ENCODE results near the gene CKAP2L. TPM values are rescaled to one million over a fixed set of nuclear protein-coding genes. Genes with fewer than 3 reads are reported as not detected.
"Not testable (repeated sequence)": the region's sequence is repeated elsewhere in the genome, so short reads cannot be mapped to it uniquely, and the experiment has no call there.

CKAP2L gene
- polyA plus RNA-seq, 1 donor from 2014 or later, result 0.78 TPM

GRCh38 chr2:112708968-112709367 is 55.4 kb downstream of the CKAP2L start:
- TF ChIP-seq RAD21 (conservative IDR thresholded peaks at IDR 0.05) (no peak), POLR2AphosphoS5 (IDR thresholded peaks at IDR 0.05) (no peak), MXI1 (conservative IDR thresholded peaks at IDR 0.05; ENCODE audit: poor library complexity, severe bottlenecking) (no peak), TAF1 (IDR thresholded peaks at IDR 0.05; ENCODE audit: low read depth) (no peak), EZH2 (IDR thresholded peaks at IDR 0.05; ENCODE audit: borderline replicate concordance, insufficient read depth, low read length, poor library complexity, severe bottlenecking) (no peak), SMC3 (conservative IDR thresholded peaks at IDR 0.05; ENCODE audit: poor library complexity) (no peak), CTCF (IDR thresholded peaks at IDR 0.05; ENCODE audit: poor library complexity, severe bottlenecking) (no peak), EP300 (conservative IDR thresholded peaks at IDR 0.05; ENCODE audit: poor library complexity, severe bottlenecking) (no peak)
- Histone ChIP-seq H3K9me2 (ENCODE audit: insufficient read depth, low read length) (no peaks in the 10 kb centered on the region), H3K9me3 (ENCODE audit: low read length) (no peaks in the 10 kb centered on the region), H3K79me2 (replicated peaks; ENCODE audit: insufficient read depth, low read length) (no peaks in the 10 kb centered on the region), H3K9ac (ENCODE audit: low read length) (no peak overlapping the region), H3F3A (ENCODE audit: insufficient read depth, low read length, poor library complexity, severe bottlenecking) (no peaks in the 10 kb centered on the region), H4K20me1 (ENCODE audit: insufficient read depth) (no peaks in the 10 kb centered on the region), H2AFZ (ENCODE audit: low read depth, low read length) (no peak overlapping the region), H3K27ac (ENCODE audit: low read length) (no peak overlapping the region), H3K4me3 (ENCODE audit: low read length) (no peak overlapping the region), H3K36me3 (ENCODE audit: insufficient read depth, low read length) (no peaks in the 10 kb centered on the region), H3K27me3 (ENCODE audit: insufficient read depth, low read depth, low read length) (no peaks in the 10 kb centered on the region), H3K4me2 (ENCODE audit: low read length) (no peak overlapping the region)

GRCh38 chr2:112706947-112707346 is 57.5 kb downstream of the CKAP2L start:
- not testable (repeated sequence) for H3K36me3 ChIP-seq (ENCODE audit: insufficient read depth, low read length); H3K9ac ChIP-seq (ENCODE audit: low read length); H3K27ac ChIP-seq (ENCODE audit: low read length); H3K9me3 ChIP-seq (ENCODE audit: low read length); H3K4me3 ChIP-seq (ENCODE audit: low read length); H3F3A ChIP-seq (ENCODE audit: insufficient read depth, low read length, poor library complexity, severe bottlenecking); H3K4me2 ChIP-seq (ENCODE audit: low read length); H4K20me1 ChIP-seq (ENCODE audit: insufficient read depth); H2AFZ ChIP-seq (ENCODE audit: low read depth, low read length); H3K9me2 ChIP-seq (ENCODE audit: insufficient read depth, low read length); H3K27me3 ChIP-seq (ENCODE audit: insufficient read depth, low read depth, low read length); H3K79me2 ChIP-seq (replicated peaks; ENCODE audit: insufficient read depth, low read length)

GRCh38 chr2:112706170-112706664 is 58.2 kb downstream of the CKAP2L start:
- H3F3A ChIP-seq (ENCODE audit: insufficient read depth, low read length, poor library complexity, severe bottlenecking), result no peaks in the 10 kb centered on the region
- H3K36me3 ChIP-seq (ENCODE audit: insufficient read depth, low read length), result no peaks in the 10 kb centered on the region
- H3K4me2 ChIP-seq (ENCODE audit: low read length), result no peak overlapping the region
- no peak overlapping the region for H3K4me3 ChIP-seq (ENCODE audit: low read length)
- H3K27ac ChIP-seq (ENCODE audit: low read length), result no peak overlapping the region
- TF ChIP-seq EP300 (conservative IDR thresholded peaks at IDR 0.05; ENCODE audit: poor library complexity, severe bottlenecking) (no peak), MXI1 (conservative IDR thresholded peaks at IDR 0.05; ENCODE audit: poor library complexity, severe bottlenecking) (no peak)
- no peaks in the 10 kb centered on the region for H3K27me3 ChIP-seq (ENCODE audit: insufficient read depth, low read depth, low read length)
- no peaks in the 10 kb centered on the region for H3K9me3 ChIP-seq (ENCODE audit: low read length)
- H3K9me2 ChIP-seq (ENCODE audit: insufficient read depth, low read length), result no peaks in the 10 kb centered on the region
- H4K20me1 ChIP-seq (ENCODE audit: insufficient read depth), result no peaks in the 10 kb centered on the region
- no peak overlapping the region for H3K9ac ChIP-seq (ENCODE audit: low read length)
- H3K79me2 ChIP-seq (replicated peaks; ENCODE audit: insufficient read depth, low read length), result no peaks in the 10 kb centered on the region
- H2AFZ ChIP-seq (ENCODE audit: low read depth, low read length), result no peak overlapping the region

- Histone ChIP-seq H3K9me3 (ENCODE audit: low read length) (no peaks in the 10 kb centered on the region), H4K20me1 (ENCODE audit: insufficient read depth) (no peaks in the 10 kb centered on the region), H3K79me2 (replicated peaks; ENCODE audit: insufficient read depth, low read length) (no peaks in the 10 kb centered on the region), H3K27ac (ENCODE audit: low read length) (no peak overlapping the region), H3K9ac (ENCODE audit: low read length) (no peak overlapping the region), H3K36me3 (ENCODE audit: insufficient read depth, low read length) (no peaks in the 10 kb centered on the region), H3K4me2 (ENCODE audit: low read length) (no peak overlapping the region), H2AFZ (ENCODE audit: low read depth, low read length) (no peak overlapping the region), H3K27me3 (ENCODE audit: insufficient read depth, low read depth, low read length) (no peaks in the 10 kb centered on the region), H3K4me3 (ENCODE audit: low read length) (no peak overlapping the region), H3K9me2 (ENCODE audit: insufficient read depth, low read length) (no peaks in the 10 kb centered on the region), H3F3A (ENCODE audit: insufficient read depth, low read length, poor library complexity, severe bottlenecking) (no peaks in the 10 kb centered on the region)
- TF ChIP-seq POLR2AphosphoS5 (IDR thresholded peaks at IDR 0.05), result no peak
- TF ChIP-seq TAF1 (IDR thresholded peaks at IDR 0.05; ENCODE audit: low read depth), result no peak
- no peak for TF ChIP-seq REST (IDR thresholded peaks at IDR 0.05; ENCODE audit: borderline replicate concordance)
- no peak for TF ChIP-seq SMC3 (conservative IDR thresholded peaks at IDR 0.05; ENCODE audit: poor library complexity)
- TF ChIP-seq MXI1 (conservative IDR thresholded peaks at IDR 0.05; ENCODE audit: poor library complexity, severe bottlenecking), result no peak
- no peak for TF ChIP-seq EZH2 (IDR thresholded peaks at IDR 0.05; ENCODE audit: borderline replicate concordance, insufficient read depth, low read length, poor library complexity, severe bottlenecking)
- TF ChIP-seq EP300 (conservative IDR thresholded peaks at IDR 0.05; ENCODE audit: poor library complexity, severe bottlenecking), result no peak
- no peak for TF ChIP-seq CTCF (IDR thresholded peaks at IDR 0.05; ENCODE audit: poor library complexity, severe bottlenecking)
- TF ChIP-seq RAD21 (conservative IDR thresholded peaks at IDR 0.05), result no peak
Measured at GRCh38 chr2:112705575-112705974, 58.8 kb downstream of the CKAP2L start.
